Measurements from ENCODE around the gene UBE2D3.
"Not testable (repeated sequence)": the region's sequence is repeated elsewhere in the genome, so short reads cannot be mapped to it uniquely, and the experiment has no call there.

The UBE2D3 gene

DNA sequence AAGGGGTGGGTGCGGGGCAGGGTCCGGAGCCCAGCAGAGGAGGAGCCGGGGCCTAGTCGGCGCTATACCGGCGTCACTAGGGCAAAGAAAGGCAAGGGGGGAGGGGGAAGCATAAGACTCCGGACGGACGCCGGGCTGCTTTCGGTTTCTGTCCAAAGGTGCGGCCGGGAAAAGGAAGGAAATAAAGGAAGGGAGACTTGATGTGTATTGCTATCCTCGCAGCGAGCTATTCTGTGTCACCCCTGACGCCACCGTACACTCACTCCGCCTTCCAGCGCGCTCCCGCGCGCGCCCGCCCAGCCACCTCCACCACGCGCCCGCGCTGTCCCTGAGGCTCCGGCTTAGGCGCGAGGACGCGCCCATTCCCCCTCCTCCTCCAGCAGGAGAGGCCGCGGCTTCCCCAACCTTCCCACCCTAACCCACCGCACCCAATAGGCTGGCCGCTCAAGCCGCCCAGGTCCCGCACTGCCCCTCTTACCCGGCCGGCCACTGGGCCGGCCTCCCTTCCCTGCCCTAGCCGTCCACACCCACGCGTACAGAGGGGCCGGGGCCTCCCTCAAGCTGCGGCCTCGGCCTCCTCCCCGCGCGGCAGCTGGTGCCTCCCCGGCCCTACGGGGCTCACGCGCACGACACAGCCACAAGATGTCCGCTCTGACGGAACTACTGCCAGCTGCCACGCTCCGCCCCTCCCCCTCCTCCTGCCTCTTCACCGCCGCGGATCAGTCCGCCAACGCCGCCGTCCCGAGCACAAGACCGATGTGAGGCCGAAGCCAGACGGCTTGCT, at the start of gene UBE2D3:
Gene UBE2D3 (minus strand): TSS at position 662 of the 784 bp plus-strand sequence. CDS start 1,043 bp downstream, outside the sequence.
- peak; percentile 94 for DNase-seq (ENCODE audit: low spot score)

- DNase-seq (ENCODE audit: low spot score): no peak
Observed at GRCh38 chr4:102871772-102872171, 44.4 kb upstream of the UBE2D3 start.

DNA sequence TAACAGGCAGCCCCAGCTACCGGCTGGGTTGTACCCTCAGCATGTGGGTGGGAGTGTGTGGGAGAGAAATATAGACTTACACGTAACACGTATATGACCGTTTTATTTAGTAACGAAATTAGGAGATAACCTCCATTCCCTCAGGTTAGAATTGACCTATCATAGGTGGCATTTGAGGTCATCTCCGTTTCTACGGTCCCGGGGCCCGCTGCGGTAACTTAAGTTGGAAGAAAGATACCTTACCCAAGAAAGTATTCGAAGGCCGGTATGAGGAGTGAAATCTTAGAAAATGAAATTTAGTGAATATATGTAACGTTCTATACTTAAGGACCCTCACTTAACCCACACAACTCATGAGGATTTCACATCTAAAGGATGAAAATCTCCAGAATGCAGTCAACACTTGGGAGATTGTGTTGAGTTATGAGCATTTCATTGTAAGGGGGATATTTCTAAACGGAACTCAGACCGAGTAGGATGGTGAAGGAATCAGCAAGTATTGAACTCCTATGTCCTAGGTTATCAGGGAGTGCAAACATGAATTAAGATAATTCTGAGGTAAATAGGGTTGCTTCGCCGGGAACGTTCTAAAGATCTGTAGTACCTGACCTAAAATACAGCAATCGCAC, 42.3 kb upstream of the UBE2D3 start:
- no peak for DNase-seq (ENCODE audit: low spot score)

DNA sequence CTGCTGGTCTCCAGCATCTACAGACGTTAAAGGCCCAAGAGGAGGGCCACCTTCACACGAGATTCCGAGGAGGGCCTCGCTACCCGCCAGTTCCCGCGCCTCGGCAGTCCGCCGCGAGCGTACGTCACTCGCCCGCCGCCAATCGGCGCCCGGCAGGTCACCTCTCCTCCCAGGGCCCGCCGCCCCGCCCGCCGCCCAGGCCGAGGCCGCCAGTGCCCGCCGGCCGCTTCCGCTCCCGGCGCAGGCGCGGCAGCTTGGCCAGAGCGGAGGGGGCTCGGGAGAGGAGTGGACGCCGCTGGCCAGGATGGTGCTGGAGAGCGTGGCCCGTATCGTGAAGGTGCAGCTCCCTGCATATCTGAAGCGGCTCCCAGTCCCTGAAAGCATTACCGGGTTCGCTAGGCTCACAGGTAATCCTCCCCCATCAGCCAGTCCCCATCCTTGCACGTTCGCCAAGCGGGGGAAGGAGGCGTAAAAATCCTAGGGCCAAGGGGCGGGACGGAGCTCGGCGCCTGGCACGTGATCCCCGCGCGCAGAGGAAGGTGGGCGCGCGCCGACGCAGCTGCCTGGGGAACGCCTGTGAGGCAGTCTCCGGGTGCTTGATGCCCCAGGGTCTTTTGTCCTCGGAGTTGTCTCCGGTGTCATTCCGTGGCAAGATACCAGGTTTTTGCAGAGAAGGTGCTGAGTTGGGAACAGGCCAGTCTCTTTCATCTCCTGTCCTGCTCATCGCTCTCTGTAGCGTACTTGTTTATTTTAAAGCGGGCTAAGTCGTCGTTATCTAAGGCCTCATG, 41.6 kb upstream of the UBE2D3 start, which contains the start of gene CISD2:
Gene CISD2 (plus strand): TSS at position 212 of the 788 bp plus-strand sequence. CDS start 93 bp downstream, at position 305.
- peak; percentile 96 for DNase-seq (ENCODE audit: low spot score)

DNA sequence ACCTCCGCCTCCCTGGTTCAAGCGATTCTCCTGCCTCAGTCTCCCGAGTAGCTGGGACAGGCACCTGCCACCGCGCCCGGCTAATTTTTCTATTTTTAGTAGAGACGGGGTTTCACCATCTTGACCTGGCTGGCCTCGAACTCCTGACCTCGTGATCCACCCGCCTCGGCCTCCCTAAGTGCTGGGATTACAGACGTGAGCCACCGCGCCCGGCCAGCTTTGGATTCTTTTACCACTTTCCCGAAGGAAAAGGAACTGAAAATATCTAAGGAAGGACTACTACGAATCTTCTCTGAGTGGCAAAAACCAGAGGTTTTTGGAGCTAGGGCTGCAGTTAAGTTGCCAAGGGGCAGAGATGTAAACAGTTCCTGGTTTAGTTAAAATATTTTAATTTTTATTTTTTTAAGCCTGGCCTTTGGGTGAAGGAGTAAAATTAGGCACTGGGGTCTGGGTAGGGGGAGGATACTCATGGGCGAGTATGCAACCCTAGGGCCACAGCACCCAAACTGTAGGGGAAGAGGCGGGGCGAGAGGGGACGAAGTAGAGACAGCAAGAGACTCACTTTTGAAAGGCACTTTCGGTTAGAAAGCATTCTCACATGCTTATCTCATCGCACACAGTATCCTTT, 40.9 kb upstream of the UBE2D3 start:
- no peak for DNase-seq (ENCODE audit: low spot score)

- DNase-seq (ENCODE audit: low spot score): no peak
Observed at GRCh38 chr4:102867278-102868152, 40.2 kb upstream of the UBE2D3 start.

DNA sequence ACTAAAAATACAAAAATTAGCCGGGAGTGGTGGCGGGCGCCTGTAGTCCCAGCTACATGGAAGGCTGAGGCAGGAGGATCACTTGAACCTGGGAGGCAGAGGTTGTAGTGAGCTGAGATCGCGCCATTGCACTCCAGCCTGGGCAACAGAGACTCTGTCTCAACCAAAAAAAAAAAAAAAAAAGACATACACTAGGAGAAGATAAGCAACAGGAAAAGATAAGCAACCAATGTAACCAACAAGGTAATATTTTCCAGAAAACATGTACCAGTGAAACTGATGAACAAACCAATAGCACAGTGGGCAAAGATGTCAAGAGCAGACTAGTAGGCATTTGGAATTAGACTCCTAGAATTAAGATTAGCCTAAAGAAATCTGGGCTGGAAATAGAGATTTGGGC, 38.0 kb upstream of the UBE2D3 start:
- DNase-seq (ENCODE audit: low spot score): not testable (repeated sequence)

- peak; percentile 12 for DNase-seq (ENCODE audit: low spot score)
Observed at GRCh38 chr4:102862747-102863146, 35.4 kb upstream of the UBE2D3 start.

GRCh38 chr4:102862016-102862415, 34.7 kb upstream of the UBE2D3 start:
- no peak for DNase-seq (ENCODE audit: low spot score)

DNA sequence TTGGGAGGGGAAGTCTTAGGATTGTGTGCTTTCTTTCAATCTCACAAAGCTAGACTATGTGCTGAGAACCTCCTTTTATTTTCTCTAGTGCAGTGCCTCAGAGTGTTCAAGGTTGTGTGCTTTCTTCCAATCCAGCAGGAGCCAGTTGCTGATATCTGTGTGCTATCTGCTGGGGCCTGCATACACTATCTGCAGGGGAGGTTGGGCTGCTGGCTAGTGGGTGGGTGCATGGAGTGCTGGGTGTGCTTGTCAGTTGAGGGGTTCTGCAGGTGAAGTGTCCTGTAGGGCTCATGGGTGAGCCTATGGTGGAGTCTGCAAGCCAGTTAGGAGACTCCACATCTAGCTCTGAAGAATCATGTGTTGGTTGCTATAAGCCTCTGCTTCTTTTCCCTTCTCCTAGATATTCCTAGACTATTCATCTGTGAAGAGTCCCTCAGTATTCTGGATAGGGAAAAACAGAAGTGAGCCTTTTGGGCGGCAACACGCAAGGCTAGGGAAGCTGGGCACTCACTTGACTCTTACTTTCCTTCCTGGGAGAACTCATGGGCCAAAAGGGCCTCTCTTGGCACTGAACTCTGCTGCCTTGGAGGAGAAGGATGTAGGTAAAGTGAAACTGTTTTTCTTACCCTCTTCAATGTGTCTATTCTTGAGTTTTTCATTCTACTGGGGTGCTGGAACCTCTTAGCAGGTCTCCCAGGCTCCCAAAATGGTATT, 33.4 kb upstream of the UBE2D3 start:
- peak; percentile 16 for DNase-seq (ENCODE audit: low spot score)

DNA sequence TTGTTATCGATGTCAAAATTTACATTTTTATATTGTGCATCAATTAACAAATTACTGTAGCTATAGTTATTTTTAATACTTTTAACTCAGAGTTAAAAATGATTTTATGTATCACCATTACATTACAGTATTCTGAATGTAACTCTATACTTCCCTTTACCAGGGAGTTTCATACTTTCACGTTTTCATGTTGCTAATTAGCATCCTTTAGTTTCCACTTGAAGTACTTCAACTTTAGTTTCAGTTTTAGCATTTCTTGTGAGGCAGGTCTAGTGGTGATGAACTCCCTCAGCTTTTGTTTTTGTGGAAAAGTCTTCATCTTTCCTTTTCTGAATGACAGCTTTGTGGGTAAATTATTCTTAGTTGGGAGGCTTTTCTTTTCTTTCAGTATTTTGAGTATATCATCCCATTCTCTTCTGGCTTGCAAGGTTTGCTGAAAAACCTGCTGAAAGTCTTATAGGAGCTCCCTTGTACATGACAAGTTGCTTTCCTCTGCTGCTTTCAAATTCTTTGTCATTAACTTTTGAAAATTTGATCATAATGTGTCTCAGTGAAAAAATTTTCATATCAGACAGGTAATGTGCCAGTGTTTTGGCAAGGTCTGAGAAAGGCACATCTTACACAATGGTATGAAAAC, 31.6 kb upstream of the UBE2D3 start:
- DNase-seq (ENCODE audit: low spot score): no peak

- DNase-seq (ENCODE audit: low spot score): no peak
Observed at GRCh38 chr4:102850370-102850769, 23.0 kb upstream of the UBE2D3 start.

GRCh38 chr4:102849579-102850104, 22.3 kb upstream of the UBE2D3 start:
- DNase-seq (ENCODE audit: low spot score): no peak

GRCh38 chr4:102847687-102848086, 20.3 kb upstream of the UBE2D3 start:
- no peak for DNase-seq (ENCODE audit: low spot score)

DNA sequence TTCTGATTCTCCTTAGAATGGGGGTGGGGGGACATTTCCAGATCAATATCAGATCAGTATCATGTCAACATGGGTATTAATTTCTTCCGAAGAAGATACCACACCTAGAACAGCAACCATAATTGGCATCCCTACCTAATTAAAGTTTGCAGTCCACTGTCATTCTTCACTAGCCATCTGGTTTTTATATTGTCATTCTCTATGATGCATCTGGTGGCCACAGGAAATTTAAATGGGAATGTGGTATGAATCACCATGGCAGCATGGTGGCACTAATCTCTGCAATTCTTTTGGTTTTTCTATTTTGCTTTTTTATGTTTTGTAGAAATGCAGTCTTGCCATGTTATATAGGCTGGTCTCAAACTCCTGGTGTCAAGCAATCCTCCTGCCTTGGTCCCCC, 16.6 kb upstream of the UBE2D3 start:
- DNase-seq (ENCODE audit: low spot score): no peak

DNA sequence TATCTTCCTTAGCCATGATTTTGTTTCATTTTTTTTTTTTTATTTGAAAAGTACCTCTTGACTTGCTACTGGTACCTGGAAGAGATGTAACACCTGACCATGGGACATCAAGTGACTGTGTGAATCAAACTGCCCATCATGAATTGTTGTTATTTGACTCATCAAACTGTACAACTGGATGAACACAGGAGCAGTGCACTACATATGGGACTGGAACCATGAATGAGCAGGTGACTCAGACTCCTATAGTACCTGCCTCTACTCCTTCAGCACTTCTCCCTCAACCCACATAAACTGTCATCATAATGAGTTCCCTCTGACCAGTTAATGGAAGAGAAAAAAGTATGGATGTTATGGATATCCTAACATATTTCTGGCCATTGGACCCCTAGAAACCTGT, 15.9 kb upstream of the UBE2D3 start:
- no peak for DNase-seq (ENCODE audit: low spot score)

- DNase-seq (ENCODE audit: low spot score): no peak
Observed at GRCh38 chr4:102842367-102842766, 15.0 kb upstream of the UBE2D3 start.

DNA sequence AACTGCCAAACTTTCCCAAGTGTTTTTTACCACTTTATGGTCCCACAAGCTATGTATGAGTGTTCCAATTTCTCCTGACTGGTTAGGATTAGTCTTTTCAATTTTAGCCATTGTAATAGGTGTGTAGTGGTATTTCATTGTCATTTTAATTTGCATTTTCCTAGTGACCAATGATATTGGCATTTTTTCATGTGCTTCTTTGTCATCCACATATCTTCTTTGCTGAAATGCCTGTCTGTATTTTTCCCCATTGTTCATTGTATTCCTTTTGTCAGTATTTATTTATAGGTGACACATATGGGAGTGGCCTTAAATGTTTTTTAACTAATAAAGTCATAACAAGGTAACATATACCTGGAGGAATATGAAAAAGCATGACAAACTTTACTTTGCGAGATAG, 9.2 kb upstream of the UBE2D3 start:
- no peak for DNase-seq (ENCODE audit: low spot score)

- no peak for DNase-seq (ENCODE audit: low spot score)
Observed at GRCh38 chr4:102832667-102833066, 5.3 kb upstream of the UBE2D3 start.

DNA sequence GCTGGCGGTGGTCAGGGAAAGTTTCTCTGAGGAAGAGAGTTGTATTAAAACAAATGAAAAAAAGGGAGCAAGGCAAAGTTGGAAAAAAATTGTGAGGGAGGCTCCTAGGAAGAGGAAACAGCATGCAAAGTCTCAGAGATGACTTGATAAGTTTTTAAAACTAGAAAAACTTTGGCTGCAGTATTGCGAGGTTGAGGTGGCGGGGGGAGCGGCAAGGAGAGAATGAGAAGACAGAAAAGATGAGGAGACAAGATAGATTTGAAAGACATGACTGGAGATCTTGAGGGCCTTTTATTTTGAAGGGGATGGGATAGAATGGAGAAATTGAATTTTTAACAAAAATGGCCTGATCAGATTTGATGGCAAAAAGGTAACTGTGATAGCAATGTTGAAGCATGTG, 4.8 kb upstream of the UBE2D3 start:
- DNase-seq (ENCODE audit: low spot score): no peak

All from Ammon's horn (tissue), 1 donor.